HCEC 1CT (cell line): ENCODE results near the gene SLC9A2.
A peak's percentile ranks its signal among the peaks of the same experiment; 100 is the strongest.

ENCODE experiments used
- DNase-seq: peaks from one replicate; pipeline ENCODE4 v3.0.0-alpha.2; 2017

Gene SLC9A2

GRCh38 chr2:102618452-102619413, 620 bp upstream of the SLC9A2 start:
- DNase-seq = peak; percentile 2

- no peak for DNase-seq
Observed at GRCh38 chr2:102620332-102620731, 979 bp downstream of the SLC9A2 start.

GRCh38 chr2:102621630-102622029, 2.3 kb downstream of the SLC9A2 start:
- no peak for DNase-seq

DNA sequence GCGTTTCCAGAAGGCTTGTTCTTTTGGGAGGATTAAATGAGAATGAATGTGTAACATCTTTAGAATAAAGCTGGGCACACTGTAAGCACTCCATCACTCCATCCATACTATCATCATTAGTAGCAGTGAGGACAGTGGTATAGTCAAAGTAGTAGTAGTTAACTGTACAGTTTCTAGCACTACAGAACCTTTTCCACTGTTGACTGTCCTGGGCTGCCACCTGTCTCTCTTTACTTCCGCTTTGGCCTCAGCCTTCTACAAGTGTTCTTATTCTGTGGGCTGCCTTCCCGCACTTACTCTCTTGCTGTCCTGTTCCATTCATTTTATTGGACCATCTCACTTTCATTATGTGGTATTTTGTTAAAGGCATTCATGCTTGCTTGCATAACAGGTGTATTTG, 3.3 kb downstream of the SLC9A2 start:
- DNase-seq = no peak

DNA sequence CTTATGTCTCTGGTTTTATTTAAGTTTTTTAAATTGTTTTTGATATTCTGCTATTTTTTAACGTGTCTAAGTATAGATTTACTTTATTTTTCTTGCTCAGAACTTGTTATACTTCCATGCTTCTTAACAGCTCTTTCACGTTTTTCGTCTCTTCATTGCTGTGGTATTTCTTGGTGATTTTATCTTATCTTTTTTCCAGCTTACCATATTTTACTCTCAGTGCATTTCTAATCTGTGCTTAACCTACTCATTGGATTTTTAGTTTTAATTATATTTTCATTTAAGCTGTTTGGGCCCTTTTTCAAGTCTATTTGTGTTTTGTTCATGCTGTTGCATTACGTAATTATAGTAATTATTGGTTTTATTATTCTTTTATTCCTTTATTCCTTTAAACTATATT, 11.1 kb downstream of the SLC9A2 start:
- DNase-seq = no peak

DNA sequence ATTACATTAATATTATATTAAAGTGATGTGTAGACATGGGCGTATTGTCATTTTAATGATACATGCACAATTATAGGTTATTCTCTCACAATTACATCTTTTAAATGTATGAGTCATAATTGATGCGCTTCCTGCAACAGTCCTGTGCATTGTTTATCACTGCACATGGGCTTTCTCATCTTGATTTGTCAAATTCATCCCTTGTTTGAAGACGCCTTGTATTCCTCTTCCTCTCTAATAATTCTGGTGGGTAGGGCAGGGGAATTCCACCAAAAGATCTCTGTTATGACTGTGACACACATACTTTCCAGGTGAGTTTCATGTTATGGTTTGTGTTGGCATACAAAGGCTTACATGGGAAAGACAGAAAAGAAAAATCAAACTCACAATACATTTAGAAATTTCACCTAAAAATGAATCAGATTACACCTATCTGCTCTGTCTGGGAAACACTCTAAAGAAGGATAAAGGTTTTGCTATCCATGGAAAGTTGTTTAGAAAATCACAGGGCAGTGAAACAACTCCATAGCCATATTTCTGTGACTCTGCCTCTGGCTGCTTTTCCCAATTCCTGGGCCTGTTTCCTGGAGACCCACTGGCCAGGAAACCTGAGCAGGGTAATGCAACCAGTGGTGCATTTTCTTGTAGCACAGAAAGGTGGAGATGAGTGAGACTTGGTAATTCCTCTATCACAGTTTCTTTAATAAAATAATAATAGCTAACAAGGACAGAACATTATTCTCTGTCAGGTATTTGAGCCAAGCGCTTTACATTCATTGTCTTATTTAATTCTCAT, 13.2 kb downstream of the SLC9A2 start:
- DNase-seq = no peak

DNA sequence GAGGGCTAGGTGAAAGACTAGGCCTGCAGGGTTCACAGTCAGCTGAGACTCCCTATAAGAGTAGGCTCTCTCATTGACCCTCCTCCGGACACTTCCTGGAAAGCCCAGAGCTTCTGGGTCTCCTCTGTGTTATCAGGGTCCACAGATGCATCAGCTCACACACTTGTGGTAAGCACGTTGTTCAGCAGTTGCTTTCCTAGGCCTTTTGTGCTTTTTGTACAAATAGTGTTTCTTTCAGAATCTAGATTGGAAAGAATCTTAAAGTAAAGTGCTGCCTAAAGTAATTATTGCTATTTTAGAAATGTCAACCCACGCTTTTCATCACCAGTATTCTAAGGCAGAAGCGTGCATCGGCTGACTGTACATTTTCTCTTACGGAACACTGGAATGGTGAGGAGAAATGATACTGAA, 15.5 kb downstream of the SLC9A2 start:
- DNase-seq = no peak

DNA sequence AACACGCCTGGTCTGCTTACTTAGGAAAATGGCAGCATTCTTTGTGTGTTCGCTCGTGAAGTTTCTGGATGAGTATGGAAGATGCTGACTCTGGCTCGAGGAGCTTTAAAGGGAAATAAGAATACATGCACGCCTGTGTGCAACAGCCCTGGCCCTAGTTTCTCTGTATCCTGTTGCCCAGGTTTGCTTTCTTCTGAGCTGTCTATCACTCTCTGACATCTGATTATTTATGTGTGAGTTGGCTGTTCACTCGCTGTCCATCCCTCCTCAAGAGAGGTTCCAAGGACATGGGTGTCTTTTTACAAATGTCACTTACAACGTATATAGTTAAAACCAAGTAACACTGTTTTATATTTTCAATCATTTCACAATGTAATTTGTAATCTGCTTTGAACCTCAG, 16.0 kb downstream of the SLC9A2 start:
- no peak for DNase-seq

- DNase-seq = no peak
Observed at GRCh38 chr2:102636283-102636907, 17.0 kb downstream of the SLC9A2 start.

- DNase-seq = no peak
Observed at GRCh38 chr2:102637358-102637757, 18.0 kb downstream of the SLC9A2 start.

DNA sequence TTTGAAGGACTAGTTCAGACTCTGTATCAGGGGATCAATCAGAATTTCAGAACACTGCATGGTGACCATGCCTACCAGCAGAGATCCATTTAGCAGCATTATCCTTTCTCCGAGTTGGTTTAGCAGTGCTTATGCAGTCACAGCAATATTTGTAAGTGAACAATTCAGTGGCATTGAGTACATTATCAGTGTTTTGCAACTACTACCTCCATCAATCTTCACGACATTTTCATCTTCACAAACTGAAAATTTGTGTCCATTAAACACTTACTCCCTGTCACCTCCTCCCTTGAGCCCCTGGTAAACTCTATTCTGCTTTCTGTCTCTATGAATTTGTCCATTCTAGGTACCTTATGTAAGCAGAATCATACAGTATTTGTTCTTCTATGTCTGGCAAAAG, 20.1 kb downstream of the SLC9A2 start:
- DNase-seq = no peak

DNA sequence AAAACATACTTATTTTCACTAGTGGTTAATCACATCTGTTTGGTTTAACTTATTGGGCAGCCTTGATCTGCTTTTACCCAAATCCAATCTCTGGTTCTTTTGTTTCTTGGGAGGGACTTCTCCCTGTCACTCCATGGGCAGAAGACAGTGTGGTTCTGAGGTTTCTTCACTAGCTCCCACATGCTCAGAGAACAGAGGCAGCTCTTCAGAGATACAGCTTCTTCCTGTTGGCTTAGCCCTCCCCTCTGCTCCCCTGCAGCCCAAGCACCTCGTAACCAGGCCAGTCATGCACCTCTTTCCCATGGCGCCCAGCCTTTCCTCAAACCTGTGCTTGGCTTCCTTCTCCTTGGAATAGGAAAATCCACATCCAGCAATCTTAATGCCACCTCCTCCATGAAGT, 32.8 kb downstream of the SLC9A2 start:
- DNase-seq = no peak

- no peak for DNase-seq
Observed at GRCh38 chr2:102657770-102658169, 38.4 kb downstream of the SLC9A2 start.

DNA sequence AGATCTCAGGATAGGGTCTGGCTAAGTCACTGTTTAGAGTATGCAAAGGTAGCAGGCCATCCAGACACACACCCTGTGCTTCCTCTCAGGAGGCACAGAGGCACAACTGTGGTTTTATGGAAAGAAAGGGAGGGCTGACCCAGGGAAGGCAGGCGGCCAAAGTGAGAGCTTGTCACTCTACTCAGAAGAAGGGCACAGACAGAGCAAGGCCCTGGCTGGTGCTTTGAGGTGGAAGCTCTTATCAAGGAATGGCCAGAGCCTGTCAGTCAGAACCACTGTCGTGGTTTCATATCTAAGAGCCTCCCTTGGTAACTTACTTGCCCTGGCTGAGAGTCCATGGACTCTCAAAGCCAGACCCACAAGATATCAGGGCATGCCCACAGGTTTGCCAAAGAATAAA, 40.7 kb downstream of the SLC9A2 start:
- DNase-seq = no peak

DNA sequence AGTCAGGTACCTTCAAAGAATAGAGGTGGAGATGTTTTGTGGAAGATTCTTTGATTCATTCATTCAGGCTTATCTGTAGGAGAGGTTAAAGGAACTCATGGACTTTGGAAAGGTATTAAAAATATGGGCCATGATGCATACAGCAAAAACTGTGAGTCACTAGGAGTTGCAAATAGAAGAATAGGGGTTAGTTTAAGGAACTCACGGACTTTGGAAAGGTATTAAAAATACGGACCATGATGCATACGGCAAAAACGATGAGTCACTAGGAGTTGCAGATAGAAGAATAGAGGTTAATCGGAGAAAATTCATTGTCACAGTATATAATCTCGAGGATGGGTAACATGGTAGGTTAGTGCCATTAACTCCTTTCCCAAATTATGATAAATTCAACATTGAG, 41.2 kb downstream of the SLC9A2 start:
- no peak for DNase-seq

DNA sequence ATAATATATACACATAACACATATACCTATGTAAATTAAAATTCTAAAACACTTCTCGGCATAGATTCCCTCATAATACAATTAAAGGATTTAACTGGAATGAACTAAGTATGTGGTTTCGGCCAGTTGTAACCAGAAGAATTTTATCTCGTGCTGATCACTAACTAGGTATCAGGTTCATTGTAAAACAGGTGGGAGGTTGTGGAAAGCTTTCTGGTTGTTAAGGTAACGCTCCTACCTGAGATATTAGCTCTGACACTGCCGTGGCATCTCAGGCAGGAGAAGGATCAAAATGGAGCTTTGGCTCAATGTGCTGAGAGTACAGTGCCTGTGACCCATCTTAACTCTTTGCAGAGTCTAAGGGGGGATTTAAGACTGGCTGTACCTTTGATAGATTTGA, 42.5 kb downstream of the SLC9A2 start:
- no peak for DNase-seq

DNA sequence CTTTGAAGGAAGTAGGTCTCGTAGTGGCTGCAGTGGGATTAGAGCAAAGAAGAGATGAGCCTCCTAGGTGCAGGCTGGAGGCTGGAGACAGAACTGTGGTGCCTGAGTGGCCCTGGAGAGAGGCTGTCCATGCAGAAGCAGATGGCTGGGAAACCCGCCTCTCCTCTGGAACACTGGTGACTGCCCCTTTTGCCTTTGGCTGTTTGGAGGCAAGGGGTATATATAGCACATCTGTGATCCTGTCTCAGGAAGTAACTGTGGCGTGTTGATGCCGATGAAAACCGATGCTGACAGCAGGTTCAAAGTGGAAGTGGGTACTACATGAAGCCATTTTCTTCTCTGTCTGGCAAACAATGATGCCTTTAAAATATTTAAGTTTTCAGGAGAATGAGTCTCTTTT, 43.5 kb downstream of the SLC9A2 start:
- DNase-seq = no peak

- DNase-seq = no peak
Observed at GRCh38 chr2:102663381-102663780, 44.0 kb downstream of the SLC9A2 start.

DNA sequence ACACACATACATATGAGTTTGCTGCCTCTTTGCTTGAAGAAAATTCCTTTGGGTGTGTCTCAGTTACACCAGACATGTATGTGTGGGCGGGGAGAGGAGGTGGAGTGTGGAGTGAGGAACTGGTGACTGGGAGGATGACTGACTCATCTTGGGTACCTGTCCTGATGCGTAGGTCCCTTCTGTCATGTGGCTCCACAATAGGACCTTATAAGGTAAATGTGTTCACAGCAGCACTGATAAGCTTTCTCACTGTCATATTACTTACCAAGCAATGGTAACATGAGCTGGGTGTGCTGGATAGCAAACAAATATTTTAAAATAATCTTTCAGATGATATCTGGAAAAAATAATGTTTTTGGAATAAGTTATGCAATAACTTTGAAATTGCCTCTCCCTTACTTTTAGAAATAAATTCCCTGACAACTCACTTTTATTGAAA, 45.1 kb downstream of the SLC9A2 start:
- peak; percentile 16 for DNase-seq

GRCh38 chr2:102667072-102667471, 47.7 kb downstream of the SLC9A2 start:
- DNase-seq = no peak

GRCh38 chr2:102668171-102668570, 48.8 kb downstream of the SLC9A2 start:
- no peak for DNase-seq

GRCh38 chr2:102669401-102669800, 50.0 kb downstream of the SLC9A2 start:
- no peak for DNase-seq

DNA sequence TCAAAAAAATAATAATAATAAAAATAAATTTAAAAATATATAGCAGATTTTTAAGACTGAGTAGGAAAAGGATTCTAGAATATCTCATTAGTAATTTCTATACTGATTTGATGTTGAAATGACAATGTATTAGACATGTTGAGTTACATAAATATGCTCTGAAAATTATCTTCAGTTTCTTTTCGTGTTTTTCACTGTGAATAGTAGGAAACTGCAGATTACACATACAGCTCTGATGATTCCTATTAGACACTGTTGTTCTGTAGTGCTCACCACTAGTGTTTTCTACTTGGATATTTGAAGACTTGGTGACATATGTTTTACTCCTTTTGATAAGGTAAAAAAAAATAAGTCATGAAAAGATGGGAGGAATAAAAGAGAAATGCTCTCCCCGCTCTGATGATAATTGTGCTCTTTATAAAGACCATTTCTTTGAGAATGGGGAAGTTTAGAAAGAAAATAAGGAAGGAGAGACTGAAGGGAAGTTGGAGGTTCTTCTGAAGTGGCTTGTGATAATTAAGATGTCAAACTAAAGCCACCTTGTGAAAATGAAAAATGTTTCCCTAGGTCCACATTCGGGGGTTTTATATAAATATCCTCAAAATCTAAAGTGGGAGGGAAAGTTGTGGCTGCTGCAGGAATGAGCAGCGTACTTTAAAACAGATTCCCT, 52.9 kb downstream of the SLC9A2 start:
- no peak for DNase-seq
